ENCODE results near the gene NOTUM. TPM values are rescaled to one million over a fixed set of nuclear protein-coding genes. Genes with fewer than 3 reads are reported as not detected.

NOTUM gene
- total and polyA plus RNA-seq, 2 of the 4 experiments (the other 2 are of a cell fraction) = 0.05 TPM; not detected in 1

GRCh38 chr17:81976332-81977210, 15.6 kb upstream of the NOTUM start:
- BruUV-seq (replicated peaks) = no TSS peak

More at GRCh38 chr17:81976332-81977210, 15.6 kb upstream of the NOTUM start:
- Histone ChIP-seq H3K56ac (ENCODE audit: extremely low read depth, insufficient read depth, low read length) (no peak overlapping the region), H3K14ac (replicated peaks; ENCODE audit: low read depth, low read length) (peak overlapping the region; percentile 100), H3K36me3 (ENCODE audit: control insufficient read depth, insufficient read depth, low read length) (peaks cover 3% of the 10 kb centered on the region; the same call in 1 of the 2 replicates), H3K9ac (ENCODE audit: low read depth, low read length) (peak overlapping the region; percentile 64), H3K23ac (ENCODE audit: low read depth, low read length) (peak overlapping the region; percentile 90), H3K79me1 (ENCODE audit: low read depth in 1 of 2, low read length in 2 of 2) (peaks cover 10 to 21% of the 10 kb centered on the region in 2 experiments; a peak in 3 of 4 replicates), H3K9me1 (ENCODE audit: insufficient read depth, low read length) (peaks cover 13% of the 10 kb centered on the region), H2AK9ac (replicated peaks; ENCODE audit: low read depth, low read length, poor library complexity) (peak overlapping the region; percentile 98), H3K4me1 (ENCODE audit: control insufficient read depth, insufficient read depth, low read length) (peaks cover 3% of the 10 kb centered on the region), H3K9me3 (ENCODE audit: control insufficient read depth, insufficient read depth, low read length) (peaks cover 3% of the 10 kb centered on the region), H3K27ac (ENCODE audit: insufficient read depth, low read length) (peak overlapping the region; percentile 59), H2BK120ac (ENCODE audit: low read depth, low read length) (peak overlapping the region; percentile 8; the same call in 1 of the 2 replicates), H2BK15ac (ENCODE audit: low read depth, low read length) (peak overlapping the region; percentile 15; the same call in 1 of the 3 replicates), H3K4me2 (ENCODE audit: low read depth, low read length) (peak overlapping the region; percentile 94), H2BK20ac (ENCODE audit: low read depth, low read length) (no peak overlapping the region), H2AK5ac (ENCODE audit: low read depth, low read length) (peak overlapping the region; percentile 71), H2BK5ac (ENCODE audit: low read depth, low read length, poor library complexity, severe bottlenecking) (peak overlapping the region; percentile 69), H2AFZ (replicated peaks; ENCODE audit: low read length, poor library complexity) (peak overlapping the region; percentile 92), H4K20me1 (ENCODE audit: insufficient read depth, low read length) (no peaks in the 10 kb centered on the region), H4K5ac (ENCODE audit: low read depth, low read length) (peak overlapping the region; percentile 90), H4K8ac (ENCODE audit: low read depth in 2 of 2, low read length in 2 of 2) (peak overlapping the region; percentile 73 to 97), H4K91ac (ENCODE audit: insufficient read depth, low read depth, low read length) (peak overlapping the region; percentile 84), H3K27me3 (ENCODE audit: control insufficient read depth, insufficient read depth, low read length) (no peaks in the 10 kb centered on the region; the same call in 1 of the 2 replicates), H3K18ac (ENCODE audit: low read depth, low read length) (peak overlapping the region; percentile 7; the same call in 1 of the 2 replicates), H3K4ac (ENCODE audit: low read depth, low read length) (peak overlapping the region; percentile 82), H3K4me3 (ENCODE audit: insufficient read depth, low read depth, low read length) (peak overlapping the region; percentile 79)
- DNase-seq (no peak), ATAC-seq (ENCODE audit: low read depth) (no peak)
- ChIA-PET CTCF (no interaction called here), POLR2A (ENCODE audit: unreplicated experiment) (no interaction called here)
- dilution Hi-C loops (cut with HindIII; ENCODE audit: low sequenced_read_pairs, unreplicated experiment) = no loop called here
- intact Hi-C loops (cut with micrococcal nuclease) = loop anchor here (2.0 kb wide), 1 partner anchor 40 kb away; the partner anchor contains the start of gene PYCR1
- WGBS, 2 experiments (ENCODE audit: extremely low coverage in 2 of 2, insufficient read length in 1 of 2) = 24% methylated on average over 14 of the region's 30 CpGs; no CpG with 5 or more reads in 1 of the 2 experiments
- in situ Hi-C loops (cut with MboI; ENCODE audit: low sequenced_read_pairs) = no loop called here
- no peak for TF ChIP-seq CHD1 (IDR thresholded peaks at IDR 0.05; ENCODE audit: low read depth, low read length)
- no peak for TF ChIP-seq CEBPB (IDR thresholded peaks at IDR 0.05; ENCODE audit: low read depth, low read length)
- no peak for TF ChIP-seq POLR2A (IDR thresholded peaks at IDR 0.05; ENCODE audit: low read depth, low read length)
- TF ChIP-seq MXI1 (IDR thresholded peaks at IDR 0.05; ENCODE audit: borderline replicate concordance, low read depth, low read length) = no peak
- TF ChIP-seq RAD21 (IDR thresholded peaks at IDR 0.05; ENCODE audit: low read length) = no peak
- no peak for TF ChIP-seq USF2 (IDR thresholded peaks at IDR 0.05; ENCODE audit: low read depth, low read length)
- TF ChIP-seq SMC3 (IDR thresholded peaks at IDR 0.05; ENCODE audit: low read depth, low read length) = no peak
